IMR-90 (cell line): ENCODE data around the gene NPAS2. TPM values are rescaled to one million over a fixed set of nuclear protein-coding genes. Genes with fewer than 3 reads are reported as not detected.

Source experiments
- ATAC-seq: fragments of 200-7000 bp; cut with Tn5 transposase; 2 replicates; pipeline ENCODE4 v1.9.1; 2020; ENCODE audit warnings: low read depth, mild to moderate bottlenecking, moderate library complexity
- BruUV-seq: library from RNA; stranded (reverse); fragments of 400-500 nt; replicated peaks from 2 replicates; lab custom pipeline; 2021; lab: Mats Ljungman, UMichigan
- CTCF ChIA-PET: fragments of 300-600 bp; formaldehyde crosslinking; extraction: SDS; loops from one replicate; lab custom pipeline; 2021; ENCODE audit warnings: antibody characterized with exemption; lab: Yijun Ruan, JAX
- POLR2A ChIA-PET: fragments of 300-600 bp; sonication (Branson Sonifier 250); formaldehyde crosslinking; loops from one replicate; lab custom pipeline; 2022; ENCODE audit warnings: antibody characterized with exemption; ENCODE audit not compliant: unreplicated experiment; lab: Charles Lee
- DNase-seq: peaks from one replicate; pipeline ENCODE4 v3.0.0; 2013
- H2AFZ ChIP-seq: replicated peaks from 2 replicates; pipeline ENCODE3; 2013; ENCODE audit warnings: low read length, mild to moderate bottlenecking; ENCODE audit not compliant: poor library complexity
- H2AK5ac ChIP-seq: 2 replicates; pipeline ENCODE4 v1.6.1; 2013; ENCODE audit warnings: low read depth, low read length, inconsistent platforms
- H2AK9ac ChIP-seq: replicated peaks from 2 replicates; pipeline ENCODE3; 2013; ENCODE audit warnings: mild to moderate bottlenecking, low read depth, low read length, moderate library complexity; ENCODE audit not compliant: poor library complexity
- H2BK120ac ChIP-seq: 2 replicates; pipeline ENCODE4 v1.6.1; 2013; ENCODE audit warnings: low read depth, low read length, inconsistent platforms
- H2BK15ac ChIP-seq: 3 replicates; pipeline ENCODE4 v1.6.1; 2013; ENCODE audit warnings: low read depth, low read length, inconsistent platforms
- H2BK20ac ChIP-seq: 2 replicates; pipeline ENCODE4 v1.6.1; 2013; ENCODE audit warnings: low read depth, mild to moderate bottlenecking, inconsistent platforms, low read length, moderate library complexity
- H2BK5ac ChIP-seq: 2 replicates; pipeline ENCODE4 v1.6.1; 2013; ENCODE audit warnings: mild to moderate bottlenecking, low read depth, low read length, inconsistent platforms; ENCODE audit not compliant: poor library complexity, severe bottlenecking
- H3K14ac ChIP-seq: replicated peaks from 2 replicates; pipeline ENCODE4 v1.6.1; 2013; ENCODE audit warnings: low read depth, low read length, inconsistent platforms
- H3K18ac ChIP-seq: 2 replicates; pipeline ENCODE4 v1.6.1; 2013; ENCODE audit warnings: low read depth, low read length, control low read depth
- H3K23ac ChIP-seq: 2 replicates; pipeline ENCODE4 v1.6.1; 2013; ENCODE audit warnings: low read depth, low read length, inconsistent platforms
- H3K27ac ChIP-seq: 2 replicates; pipeline ENCODE4 v1.5.1; 2013; ENCODE audit warnings: mild to moderate bottlenecking, control low read depth, low read length; ENCODE audit not compliant: insufficient read depth
- H3K27me3 ChIP-seq: 2 replicates; pipeline ENCODE4 v1.6.1; 2013; ENCODE audit warnings: low read length; ENCODE audit not compliant: control insufficient read depth, insufficient read depth
- H3K36me3 ChIP-seq: 2 replicates; pipeline ENCODE4 v1.6.1; 2013; ENCODE audit warnings: low read length, mixed read lengths; ENCODE audit not compliant: control insufficient read depth, insufficient read depth
- H3K4ac ChIP-seq: 2 replicates; pipeline ENCODE4 v1.6.1; 2013; ENCODE audit warnings: low read depth, low read length, inconsistent platforms
- H3K4me1 ChIP-seq: 2 replicates; pipeline ENCODE4 v1.6.1; 2013; ENCODE audit warnings: low read length, mixed read lengths; ENCODE audit not compliant: control insufficient read depth, insufficient read depth
- H3K4me2 ChIP-seq: 2 replicates; pipeline ENCODE4 v1.6.1; 2013; ENCODE audit warnings: low read depth, mild to moderate bottlenecking, control low read depth, low read length, moderate library complexity
- H3K4me3 ChIP-seq: 2 replicates; pipeline ENCODE4 v1.5.1; 2013; ENCODE audit warnings: low read depth, mild to moderate bottlenecking, control low read depth, low read length, moderate library complexity; ENCODE audit not compliant: insufficient read depth
- H3K56ac ChIP-seq: 2 replicates; pipeline ENCODE4 v1.6.1; 2013; ENCODE audit warnings: low read length, inconsistent platforms; ENCODE audit not compliant: insufficient read depth; ENCODE audit errors: extremely low read depth
- H3K79me1 ChIP-seq, 2 experiments: 2 replicates each; pipeline ENCODE4 v1.6.1; 2013; ENCODE audit warnings: low read length in 2 of 2, inconsistent platforms in 1 of 2, low read depth in 1 of 2
- H3K9ac ChIP-seq: 2 replicates; pipeline ENCODE4 v1.6.1; 2013; ENCODE audit warnings: low read depth, low read length, control low read depth
- H3K9me1 ChIP-seq: 2 replicates; pipeline ENCODE4 v1.6.1; 2013; ENCODE audit warnings: low read length, inconsistent platforms; ENCODE audit not compliant: insufficient read depth
- H3K9me3 ChIP-seq: 2 replicates; pipeline ENCODE4 v1.6.1; 2013; ENCODE audit warnings: low read length; ENCODE audit not compliant: control insufficient read depth, insufficient read depth
- H4K20me1 ChIP-seq: 2 replicates; pipeline ENCODE4 v1.6.1; 2013; ENCODE audit warnings: low read length, inconsistent platforms; ENCODE audit not compliant: insufficient read depth
- H4K5ac ChIP-seq: 2 replicates; pipeline ENCODE4 v1.6.1; 2013; ENCODE audit warnings: mild to moderate bottlenecking, low read depth, low read length, control low read depth
- H4K8ac ChIP-seq, 2 experiments: 2 replicates each; pipeline ENCODE4 v1.6.1; 2013; ENCODE audit warnings: low read depth in 2 of 2, low read length in 2 of 2, control low read depth in 1 of 2, inconsistent platforms in 1 of 2
- H4K91ac ChIP-seq: 2 replicates; pipeline ENCODE4 v1.6.1; 2013; ENCODE audit warnings: low read depth, low read length, inconsistent platforms; ENCODE audit not compliant: insufficient read depth
- BHLHE40 ChIP-seq: fragments of 150-350 bp; IDR thresholded peaks from 2 replicates; pipeline ENCODE4 v1.6.1; 2016; ENCODE audit warnings: mild to moderate bottlenecking, low read depth, low read length
- CEBPB ChIP-seq: IDR thresholded peaks from 2 replicates; pipeline ENCODE4 v1.6.1; 2012; ENCODE audit warnings: low read depth, low read length, improper control_type of control experiment
- CHD1 ChIP-seq: IDR thresholded peaks from 2 replicates; pipeline ENCODE4 v1.6.1; 2012; ENCODE audit warnings: low read depth, low read length, improper control_type of control experiment
- FOS ChIP-seq: fragments of 150-350 bp; IDR thresholded peaks from 2 replicates; pipeline ENCODE4 v1.6.1; 2016; ENCODE audit warnings: low read depth, low read length
- MAFK ChIP-seq: IDR thresholded peaks from 2 replicates; pipeline ENCODE4 v1.6.1; 2012; ENCODE audit warnings: low read depth, low read length, improper control_type of control experiment
- MAZ ChIP-seq: IDR thresholded peaks from 2 replicates; pipeline ENCODE4 v1.6.1; 2012; ENCODE audit warnings: low read depth, mild to moderate bottlenecking, low read length, improper control_type of control experiment, moderate library complexity, borderline replicate concordance
- MXI1 ChIP-seq: IDR thresholded peaks from 2 replicates; pipeline ENCODE4 v1.6.1; 2012; ENCODE audit warnings: low read depth, mild to moderate bottlenecking, low read length, moderate library complexity, borderline replicate concordance
- NFE2L2 ChIP-seq: fragments of 150-350 bp; IDR thresholded peaks from 2 replicates; pipeline ENCODE4 v1.6.1; 2016; ENCODE audit warnings: low read depth, mild to moderate bottlenecking, low read length
- POLR2A ChIP-seq: IDR thresholded peaks from 2 replicates; pipeline ENCODE4 v1.6.1; 2012; ENCODE audit warnings: mild to moderate bottlenecking, low read depth, low read length
- RAD21 ChIP-seq: IDR thresholded peaks from 2 replicates; pipeline ENCODE4 v1.6.1; 2012; ENCODE audit warnings: low read length, improper control_type of control experiment
- RCOR1 ChIP-seq: IDR thresholded peaks from 2 replicates; pipeline ENCODE4 v1.6.1; 2012; ENCODE audit warnings: mild to moderate bottlenecking, low read length, improper control_type of control experiment; ENCODE audit not compliant: insufficient replicate concordance
- RFX5 ChIP-seq: IDR thresholded peaks from 2 replicates; pipeline ENCODE4 v1.8.0; 2012; ENCODE audit warnings: low read depth, mild to moderate bottlenecking, low read length, moderate library complexity
- SMC3 ChIP-seq: fragments of 150-350 bp; IDR thresholded peaks from 2 replicates; pipeline ENCODE4 v1.6.1; 2016; ENCODE audit warnings: low read depth, mild to moderate bottlenecking, antibody characterized with exemption, low read length, moderate library complexity
- WGBS, 2 experiments: methylation state at CpG; one replicate each; pipeline versions ENCODE4 v1.1.5 to v1.1.7; 2013; ENCODE audit warnings: missing lambda C conversion rate in 2 of 2; ENCODE audit not compliant: insufficient read length in 1 of 2; ENCODE audit errors: extremely low coverage in 2 of 2; 5-methylcytosine and 5-hydroxymethylcytosine counted together
- dilution Hi-C: fragments of 300-500 bp; cut with HindIII; formaldehyde crosslinking; loops from one replicate; pipeline ENCODE4 v1.14.3; 2018; ENCODE audit warnings: low sequenced_read_pairs; ENCODE audit not compliant: unreplicated experiment
- in situ Hi-C: fragments of 300-500 bp; cut with MboI; formaldehyde crosslinking; loops from 3 replicates; pipeline ENCODE4 v1.14.3; 2019; ENCODE audit warnings: low sequenced_read_pairs, inconsistent platforms, mixed read lengths
- intact Hi-C: fragments of 100-400 bp; cut with micrococcal nuclease; formaldehyde crosslinking; loops from 2 replicates; pipeline ENCODE4 v1.10.0; 2022
- polyA plus RNA-seq, 3 experiments: library from polyadenylated mRNA; depleted of rRNA; stranded (reverse); fragments of >200 nt; gene quantifications; 2 replicates each; pipeline ENCODE4 v1.2.3, GENCODE V29; 2012; ENCODE audit warnings: low replicate concordance in 1 of 3
- total RNA-seq: library from RNA; depleted of rRNA; stranded (reverse); fragments of >200 nt; gene quantifications from 2 replicates; pipeline ENCODE4 v1.2.3, GENCODE V29; 2012
- TF ChIP-seq, protein P1 (sequence below): fragments of 150-350 bp; IDR thresholded peaks from 2 replicates; pipeline ENCODE4 v1.6.1; 2016; ENCODE audit warnings: low read depth, mild to moderate bottlenecking, low read length, moderate library complexity, borderline replicate concordance
- TF ChIP-seq, protein P2 (sequence below): conservative IDR thresholded peaks from 2 replicates; pipeline ENCODE4 v1.5.1; 2012; ENCODE audit warnings: mild to moderate bottlenecking, low read depth, low read length, improper control_type of control experiment
- TF ChIP-seq, protein P3 (sequence below): fragments of 150-350 bp; IDR thresholded peaks from 2 replicates; pipeline ENCODE4 v1.6.1; 2017; ENCODE audit warnings: mild to moderate bottlenecking, antibody characterized with exemption, low read length, low read depth

Gene NPAS2
- total and polyA plus RNA-seq, 2 of the 4 experiments (the other 2 are of a cell fraction), result 5.2 to 14.8 TPM

DNA sequence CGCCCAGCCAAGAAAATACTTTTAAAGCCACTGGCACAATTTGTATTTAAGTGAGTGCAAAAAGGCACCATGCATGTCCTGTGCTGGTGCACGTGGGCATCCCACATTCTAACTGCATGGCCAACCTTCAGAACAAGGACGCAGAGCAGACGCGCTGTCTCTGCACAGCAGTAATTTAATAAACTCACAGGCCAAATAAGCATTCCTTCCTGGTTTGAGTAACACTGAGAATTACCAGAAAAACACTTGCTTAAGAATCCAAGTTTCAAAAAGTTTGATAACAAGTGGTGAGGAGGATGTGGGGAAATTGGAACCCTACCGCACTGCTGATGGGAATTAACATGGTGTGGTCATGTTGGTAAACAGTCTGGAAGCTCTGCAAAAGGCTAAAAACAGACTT, 220.8 kb downstream of the NPAS2 start:
- no peak overlapping the region for H4K8ac ChIP-seq
- no peaks in the 10 kb centered on the region for H4K20me1 ChIP-seq
- no peak overlapping the region for H3K4me3 ChIP-seq
- no CpG with 5 or more reads among the region's 6 CpGs for WGBS, 2 experiments
- TF ChIP-seq CHD1 (no peak), FOS (no peak), CEBPB (no peak), RFX5 (no peak), SMC3 (no peak), NFE2L2 (no peak), RAD21 (no peak), POLR2A (no peak), BHLHE40 (no peak), MAZ (no peak), MXI1 (no peak), MAFK (no peak), RCOR1 (no peak)
- TF ChIP-seq, protein P1, sequence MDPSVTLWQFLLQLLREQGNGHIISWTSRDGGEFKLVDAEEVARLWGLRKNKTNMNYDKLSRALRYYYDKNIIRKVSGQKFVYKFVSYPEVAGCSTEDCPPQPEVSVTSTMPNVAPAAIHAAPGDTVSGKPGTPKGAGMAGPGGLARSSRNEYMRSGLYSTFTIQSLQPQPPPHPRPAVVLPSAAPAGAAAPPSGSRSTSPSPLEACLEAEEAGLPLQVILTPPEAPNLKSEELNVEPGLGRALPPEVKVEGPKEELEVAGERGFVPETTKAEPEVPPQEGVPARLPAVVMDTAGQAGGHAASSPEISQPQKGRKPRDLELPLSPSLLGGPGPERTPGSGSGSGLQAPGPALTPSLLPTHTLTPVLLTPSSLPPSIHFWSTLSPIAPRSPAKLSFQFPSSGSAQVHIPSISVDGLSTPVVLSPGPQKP, result no peak
- TF ChIP-seq, protein P2, sequence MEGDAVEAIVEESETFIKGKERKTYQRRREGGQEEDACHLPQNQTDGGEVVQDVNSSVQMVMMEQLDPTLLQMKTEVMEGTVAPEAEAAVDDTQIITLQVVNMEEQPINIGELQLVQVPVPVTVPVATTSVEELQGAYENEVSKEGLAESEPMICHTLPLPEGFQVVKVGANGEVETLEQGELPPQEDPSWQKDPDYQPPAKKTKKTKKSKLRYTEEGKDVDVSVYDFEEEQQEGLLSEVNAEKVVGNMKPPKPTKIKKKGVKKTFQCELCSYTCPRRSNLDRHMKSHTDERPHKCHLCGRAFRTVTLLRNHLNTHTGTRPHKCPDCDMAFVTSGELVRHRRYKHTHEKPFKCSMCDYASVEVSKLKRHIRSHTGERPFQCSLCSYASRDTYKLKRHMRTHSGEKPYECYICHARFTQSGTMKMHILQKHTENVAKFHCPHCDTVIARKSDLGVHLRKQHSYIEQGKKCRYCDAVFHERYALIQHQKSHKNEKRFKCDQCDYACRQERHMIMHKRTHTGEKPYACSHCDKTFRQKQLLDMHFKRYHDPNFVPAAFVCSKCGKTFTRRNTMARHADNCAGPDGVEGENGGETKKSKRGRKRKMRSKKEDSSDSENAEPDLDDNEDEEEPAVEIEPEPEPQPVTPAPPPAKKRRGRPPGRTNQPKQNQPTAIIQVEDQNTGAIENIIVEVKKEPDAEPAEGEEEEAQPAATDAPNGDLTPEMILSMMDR, result no peak
- TF ChIP-seq, protein P3, sequence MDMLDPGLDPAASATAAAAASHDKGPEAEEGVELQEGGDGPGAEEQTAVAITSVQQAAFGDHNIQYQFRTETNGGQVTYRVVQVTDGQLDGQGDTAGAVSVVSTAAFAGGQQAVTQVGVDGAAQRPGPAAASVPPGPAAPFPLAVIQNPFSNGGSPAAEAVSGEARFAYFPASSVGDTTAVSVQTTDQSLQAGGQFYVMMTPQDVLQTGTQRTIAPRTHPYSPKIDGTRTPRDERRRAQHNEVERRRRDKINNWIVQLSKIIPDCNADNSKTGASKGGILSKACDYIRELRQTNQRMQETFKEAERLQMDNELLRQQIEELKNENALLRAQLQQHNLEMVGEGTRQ, result no peak
- no peak for DNase-seq
- ChIA-PET CTCF (interaction anchor here (0.7 kb wide), 1 partner anchor 30 kb away, joined by 3 read pairs; no protein-coding TSS in a partner anchor), POLR2A (no interaction called here)
- in situ Hi-C loops, result no loop called here
- no peak overlapping the region for H2BK120ac ChIP-seq
- no peaks in the 10 kb centered on the region for H3K4me1 ChIP-seq
- H3K4me2 ChIP-seq, result no peak overlapping the region
- intact Hi-C loops, result no loop called here
- H2AK9ac ChIP-seq, result no peak overlapping the region
- no peak overlapping the region for H3K23ac ChIP-seq
- dilution Hi-C loops, result no loop called here
- H2AFZ ChIP-seq, result no peak overlapping the region
- H3K27ac ChIP-seq, result no peak overlapping the region
- H3K27me3 ChIP-seq, result peaks cover 2% of the 10 kb centered on the region; the same call in 1 of the 2 replicates
- no TSS peak for BruUV-seq
- H3K9ac ChIP-seq, result no peak overlapping the region
- H3K79me1 ChIP-seq, result no peaks in the 10 kb centered on the region
- no peak overlapping the region for H2AK5ac ChIP-seq
- H4K5ac ChIP-seq, result no peak overlapping the region
- no peak overlapping the region for H2BK15ac ChIP-seq
- peaks cover 7% of the 10 kb centered on the region for H3K9me1 ChIP-seq
- H2BK5ac ChIP-seq, result no peak overlapping the region
- peaks cover 3% of the 10 kb centered on the region; the same call in 1 of the 2 replicates for H3K36me3 ChIP-seq
- no peak overlapping the region for H2BK20ac ChIP-seq
- no peak for ATAC-seq
- no peaks in the 10 kb centered on the region for H3K9me3 ChIP-seq
- H3K14ac ChIP-seq, result no peak overlapping the region
- H3K18ac ChIP-seq, result no peak overlapping the region
- H3K4ac ChIP-seq, result no peak overlapping the region
- no peak overlapping the region for H4K91ac ChIP-seq
- H3K56ac ChIP-seq, result no peak overlapping the region
